ENCODE data around the gene NCMAP. TPM values are rescaled to one million over a fixed set of nuclear protein-coding genes. Genes with fewer than 3 reads are reported as not detected.
A peak's percentile ranks its signal among the peaks of the same experiment; 100 is the strongest.
"Not testable (repeated sequence)": the region's sequence is repeated elsewhere in the genome, so short reads cannot be mapped to it uniquely, and the experiment has no call there.

Gene NCMAP
- 1 to 10 TPM in 1 of 8 experiments, under 1 TPM in 7; 0.09 to 1.1 (median 0.37) TPM for total RNA-seq

- in situ Hi-C loops (cut with MboI; ENCODE audit: low pct_unique_long_range_greater_than_20kb in 2 of 9, low sequenced_read_pairs in 9 of 9, unreplicated experiment in 9 of 9), result no loop called here
- WGBS, 10 experiments, result 0 to 20% (median 10%) methylated on average over 1 to 11 of the region's 61 CpGs; no CpG with 5 or more reads in 3 of the 10 experiments
- Histone ChIP-seq H3K27ac (no peak within 1 kb of the TSS), H3K4me1 (replicated peaks in 1 of 2) (peaks cover 12 to 21% of the 10 kb centered on the region in 2 donors), H3K4me3 (peak within 1 kb of the TSS in 3 of 5 donors; percentile 7 to 13 (median 8))
- peak in 6 of 8 experiments; percentile 7 to 44 (median 34) for ATAC-seq (replicated peaks in 6 of 8)
Measured at GRCh38 chr1:24555591-24556413, at the start of gene NCMAP. TSS of gene NCMAP (plus strand) at chr1:24556087. CDS start at chr1:24595431, 39,344 bp downstream.

GRCh38 chr1:24506691-24507381 lies 49.1 kb upstream of the NCMAP start:
- H3K4me1 ChIP-seq (replicated peaks in 1 of 2), result peaks cover 0 to 5% of the 10 kb centered on the region in 2 donors
- no peak overlapping the region for H3K27ac ChIP-seq
- WGBS, 10 experiments, result 75 to 90% (median 82%) methylated on average over 2 to 5 of the region's 5 CpGs
- no peak overlapping the region for H3K4me3 ChIP-seq
- in situ Hi-C loops (cut with MboI; ENCODE audit: low pct_unique_long_range_greater_than_20kb in 2 of 9, low sequenced_read_pairs in 9 of 9, unreplicated experiment in 9 of 9), result no loop called here
- no peak for ATAC-seq (replicated peaks in 6 of 8)

- 89 to 100% (median 96%) methylated on average over 1 to 5 of the region's 5 CpGs for WGBS, 10 experiments
- ATAC-seq (replicated peaks in 6 of 8), result no peak
- Histone ChIP-seq H3K4me3 (no peak overlapping the region), H3K4me1 (replicated peaks in 1 of 2) (peaks cover 0 to 5% of the 10 kb centered on the region in 2 donors), H3K27ac (no peak overlapping the region)
- in situ Hi-C loops (cut with MboI; ENCODE audit: low pct_unique_long_range_greater_than_20kb in 2 of 9, low sequenced_read_pairs in 9 of 9, unreplicated experiment in 9 of 9), result no loop called here
Measured at GRCh38 chr1:24507405-24507804, 48.5 kb upstream of the NCMAP start.

GRCh38 chr1:24508911-24509310 lies 47.0 kb upstream of the NCMAP start:
- Histone ChIP-seq H3K27ac (no peak overlapping the region), H3K4me3 (no peak overlapping the region), H3K4me1 (replicated peaks in 1 of 2) (peaks cover 0 to 5% of the 10 kb centered on the region in 2 donors)
- in situ Hi-C loops (cut with MboI; ENCODE audit: low pct_unique_long_range_greater_than_20kb in 2 of 9, low sequenced_read_pairs in 9 of 9, unreplicated experiment in 9 of 9), result no loop called here
- ATAC-seq (replicated peaks in 6 of 8), result no peak
- 68 to 100% (median 93%) methylated on average over 1 to 5 of the region's 5 CpGs; no CpG with 5 or more reads in 1 of the 10 experiments for WGBS, 10 experiments

- WGBS, 10 experiments, result 0 to 67% (median 50%) methylated on average over 1 to 2 of the region's 2 CpGs; no CpG with 5 or more reads in 1 of the 10 experiments
- ATAC-seq (replicated peaks in 6 of 8), result no peak
- in situ Hi-C loops (cut with MboI; ENCODE audit: low pct_unique_long_range_greater_than_20kb in 2 of 9, low sequenced_read_pairs in 9 of 9, unreplicated experiment in 9 of 9), result no loop called here
- no peak overlapping the region for H3K27ac ChIP-seq
- H3K4me1 ChIP-seq (replicated peaks in 1 of 2), result no peaks in the 10 kb centered on the region
- H3K4me3 ChIP-seq, result no peak overlapping the region
Measured at GRCh38 chr1:24513706-24514105, 42.2 kb upstream of the NCMAP start.

GRCh38 chr1:24514946-24515345 lies 40.9 kb upstream of the NCMAP start:
- in situ Hi-C loops (cut with MboI; ENCODE audit: low pct_unique_long_range_greater_than_20kb in 2 of 9, low sequenced_read_pairs in 9 of 9, unreplicated experiment in 9 of 9), result no loop called here
- 46 to 92% (median 78%) methylated on average over 1 to 5 of the region's 5 CpGs for WGBS, 10 experiments
- Histone ChIP-seq H3K27ac (no peak overlapping the region), H3K4me1 (replicated peaks in 1 of 2) (no peaks in the 10 kb centered on the region), H3K4me3 (no peak overlapping the region)
- peak in 1 of 8 experiments; percentile 36 for ATAC-seq (replicated peaks in 6 of 8)

- peak in 3 of 8 experiments; percentile 80 to 83 (median 81) for ATAC-seq (replicated peaks in 6 of 8)
- H3K4me1 ChIP-seq (replicated peaks in 1 of 2); H3K27ac ChIP-seq; H3K4me3 ChIP-seq; in situ Hi-C loops (cut with MboI; ENCODE audit: low pct_unique_long_range_greater_than_20kb in 2 of 9, low sequenced_read_pairs in 9 of 9, unreplicated experiment in 9 of 9): not testable (repeated sequence)
- WGBS, 10 experiments, result 48 to 100% (median 86%) methylated on average over 5 to 14 of the region's 14 CpGs; no CpG with 5 or more reads in 3 of the 10 experiments
Measured at GRCh38 chr1:24515671-24516209, 40.1 kb upstream of the NCMAP start.

- in situ Hi-C loops (cut with MboI; ENCODE audit: low pct_unique_long_range_greater_than_20kb in 2 of 9, low sequenced_read_pairs in 9 of 9, unreplicated experiment in 9 of 9), result no loop called here
- no peak for ATAC-seq (replicated peaks in 6 of 8)
- H3K27ac ChIP-seq, result no peak overlapping the region
Measured at GRCh38 chr1:24516506-24516905, 39.4 kb upstream of the NCMAP start.

GRCh38 chr1:24517898-24518297 lies 38.0 kb upstream of the NCMAP start:
- Histone ChIP-seq H3K27ac (no peak overlapping the region), H3K4me1 (replicated peaks in 1 of 2) (no peaks in the 10 kb centered on the region), H3K4me3 (no peak overlapping the region)
- in situ Hi-C loops (cut with MboI; ENCODE audit: low pct_unique_long_range_greater_than_20kb in 2 of 9, low sequenced_read_pairs in 9 of 9, unreplicated experiment in 9 of 9), result no loop called here
- 63 to 96% (median 84%) methylated on average over 2 to 4 of the region's 4 CpGs for WGBS, 10 experiments
- no peak for ATAC-seq (replicated peaks in 6 of 8)

More at GRCh38 chr1:24516506-24516905, 39.4 kb upstream of the NCMAP start:
- Histone ChIP-seq H3K4me3 (no peak overlapping the region), H3K4me1 (replicated peaks in 1 of 2) (no peaks in the 10 kb centered on the region)
- WGBS, 10 experiments, result 60 to 100% (median 84%) methylated on average over 1 to 12 of the region's 12 CpGs; no CpG with 5 or more reads in 1 of the 10 experiments

- ATAC-seq (replicated peaks in 6 of 8); H3K4me3 ChIP-seq; H3K27ac ChIP-seq; in situ Hi-C loops (cut with MboI; ENCODE audit: low pct_unique_long_range_greater_than_20kb in 2 of 9, low sequenced_read_pairs in 9 of 9, unreplicated experiment in 9 of 9); H3K4me1 ChIP-seq (replicated peaks in 1 of 2): not testable (repeated sequence)
- WGBS, 10 experiments, result 71 to 94% (median 83%) methylated on average over 1 to 5 of the region's 5 CpGs; no CpG with 5 or more reads in 1 of the 10 experiments
Measured at GRCh38 chr1:24520282-24520681, 35.6 kb upstream of the NCMAP start.

- 77 to 100% (median 82%) methylated on average over 1 to 6 of the region's 6 CpGs; no CpG with 5 or more reads in 1 of the 10 experiments for WGBS, 10 experiments
- ATAC-seq (replicated peaks in 6 of 8), result no peak
- Histone ChIP-seq H3K4me3 (no peak overlapping the region), H3K4me1 (replicated peaks in 1 of 2) (no peaks in the 10 kb centered on the region), H3K27ac (no peak overlapping the region)
- in situ Hi-C loops (cut with MboI; ENCODE audit: low pct_unique_long_range_greater_than_20kb in 2 of 9, low sequenced_read_pairs in 9 of 9, unreplicated experiment in 9 of 9), result no loop called here
Measured at GRCh38 chr1:24525606-24526005, 30.3 kb upstream of the NCMAP start.

- in situ Hi-C loops (cut with MboI; ENCODE audit: low pct_unique_long_range_greater_than_20kb in 2 of 9, low sequenced_read_pairs in 9 of 9, unreplicated experiment in 9 of 9), result no loop called here
- no peak for ATAC-seq (replicated peaks in 6 of 8)
- no peak overlapping the region for H3K4me3 ChIP-seq
- no peaks in the 10 kb centered on the region for H3K4me1 ChIP-seq (replicated peaks in 1 of 2)
- H3K27ac ChIP-seq, result no peak overlapping the region
- WGBS, 10 experiments, result 62 to 100% (median 91%) methylated on average over 1 to 7 of the region's 7 CpGs
Measured at GRCh38 chr1:24526045-24526444, 29.8 kb upstream of the NCMAP start.

- ATAC-seq (replicated peaks in 6 of 8), result no peak
- Histone ChIP-seq H3K4me3 (no peak overlapping the region), H3K27ac (no peak overlapping the region), H3K4me1 (replicated peaks in 1 of 2) (no peaks in the 10 kb centered on the region)
- 46 to 88% (median 79%) methylated on average over 2 to 8 of the region's 8 CpGs; no CpG with 5 or more reads in 2 of the 10 experiments for WGBS, 10 experiments
- in situ Hi-C loops (cut with MboI; ENCODE audit: low pct_unique_long_range_greater_than_20kb in 2 of 9, low sequenced_read_pairs in 9 of 9, unreplicated experiment in 9 of 9), result no loop called here
Measured at GRCh38 chr1:24526940-24527542, 28.8 kb upstream of the NCMAP start.
